ENCODE data around the gene XPO5. TPM values are rescaled to one million over a fixed set of nuclear protein-coding genes. Genes with fewer than 3 reads are reported as not detected.

XPO5 gene
- total RNA-seq, 1 donor: 29.0 TPM

DNA sequence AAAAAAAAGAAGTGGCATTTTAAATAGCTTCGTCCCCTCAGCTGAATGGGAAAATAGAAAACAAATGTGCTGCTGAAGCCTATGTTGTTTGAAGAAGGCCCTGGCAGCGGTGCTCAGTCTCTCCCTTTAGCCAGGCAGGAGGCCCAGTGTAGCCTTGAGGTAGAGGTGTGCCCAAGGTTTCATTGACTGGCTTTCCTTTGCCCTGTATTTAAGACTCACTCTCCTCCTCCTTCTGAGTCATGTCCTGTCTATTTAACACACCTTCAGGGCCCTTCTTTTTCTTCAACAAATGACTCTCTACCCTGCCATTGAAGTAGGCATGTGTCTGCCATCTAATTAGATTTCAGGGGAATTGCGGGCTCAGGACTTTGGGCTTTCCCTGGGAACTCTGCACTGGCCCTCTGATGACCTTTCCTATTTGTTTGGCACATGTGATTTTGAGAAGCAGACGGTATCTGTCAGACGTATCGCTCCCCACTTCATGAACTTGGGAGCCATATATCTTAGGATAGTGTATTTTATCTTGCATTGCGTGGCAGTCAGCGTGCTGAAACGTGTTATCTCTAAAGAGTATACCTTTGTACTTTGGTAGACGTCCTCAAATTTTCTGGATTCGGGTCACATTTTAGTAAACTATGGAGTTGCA is 94.1 kb downstream of the XPO5 start:
- H3K4me3 ChIP-seq (ENCODE audit: low read depth, low read length): no peak overlapping the region
- no peak for DNase-seq (ENCODE audit: low read depth)
- TF ChIP-seq, protein P1, sequence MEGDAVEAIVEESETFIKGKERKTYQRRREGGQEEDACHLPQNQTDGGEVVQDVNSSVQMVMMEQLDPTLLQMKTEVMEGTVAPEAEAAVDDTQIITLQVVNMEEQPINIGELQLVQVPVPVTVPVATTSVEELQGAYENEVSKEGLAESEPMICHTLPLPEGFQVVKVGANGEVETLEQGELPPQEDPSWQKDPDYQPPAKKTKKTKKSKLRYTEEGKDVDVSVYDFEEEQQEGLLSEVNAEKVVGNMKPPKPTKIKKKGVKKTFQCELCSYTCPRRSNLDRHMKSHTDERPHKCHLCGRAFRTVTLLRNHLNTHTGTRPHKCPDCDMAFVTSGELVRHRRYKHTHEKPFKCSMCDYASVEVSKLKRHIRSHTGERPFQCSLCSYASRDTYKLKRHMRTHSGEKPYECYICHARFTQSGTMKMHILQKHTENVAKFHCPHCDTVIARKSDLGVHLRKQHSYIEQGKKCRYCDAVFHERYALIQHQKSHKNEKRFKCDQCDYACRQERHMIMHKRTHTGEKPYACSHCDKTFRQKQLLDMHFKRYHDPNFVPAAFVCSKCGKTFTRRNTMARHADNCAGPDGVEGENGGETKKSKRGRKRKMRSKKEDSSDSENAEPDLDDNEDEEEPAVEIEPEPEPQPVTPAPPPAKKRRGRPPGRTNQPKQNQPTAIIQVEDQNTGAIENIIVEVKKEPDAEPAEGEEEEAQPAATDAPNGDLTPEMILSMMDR (IDR thresholded peaks at IDR 0.05; ENCODE audit: insufficient read depth, low read length): no peak

GRCh38 chr6:43481075-43481474 is 94.8 kb downstream of the XPO5 start:
- TF ChIP-seq, protein P1 (IDR thresholded peaks at IDR 0.05; ENCODE audit: insufficient read depth, low read length): no peak
- H3K4me3 ChIP-seq (ENCODE audit: low read depth, low read length): no peak overlapping the region
- DNase-seq (ENCODE audit: low read depth): no peak

DNA sequence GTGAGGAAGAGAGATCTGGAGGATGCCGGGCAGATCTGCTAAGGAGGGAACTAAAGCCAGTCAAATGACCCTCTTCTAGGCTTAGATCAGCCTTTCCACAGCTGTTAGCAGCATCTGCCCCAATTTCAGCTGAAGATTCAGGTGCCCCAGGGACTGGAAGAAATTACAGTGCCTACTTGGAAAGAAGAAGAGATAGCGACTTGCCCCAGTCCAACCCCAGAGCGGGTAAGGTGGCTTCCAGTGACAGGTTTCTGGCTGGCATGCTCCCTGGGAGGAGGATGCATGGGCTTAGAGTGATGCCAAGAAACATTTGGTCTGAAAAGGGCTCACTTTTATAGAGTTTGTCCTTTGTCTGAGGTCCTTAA is 97.8 kb downstream of the XPO5 start:
- peak overlapping the region; percentile 85 for H3K4me3 ChIP-seq (ENCODE audit: low read depth, low read length)
- no peak for DNase-seq (ENCODE audit: low read depth)
- TF ChIP-seq, protein P1 (IDR thresholded peaks at IDR 0.05; ENCODE audit: insufficient read depth, low read length): no peak

- TF ChIP-seq, protein P1 (IDR thresholded peaks at IDR 0.05; ENCODE audit: insufficient read depth, low read length): no peak
- H3K4me3 ChIP-seq (ENCODE audit: low read depth, low read length): peak within 1 kb of the TSS; percentile 85
- peak; percentile 72 for DNase-seq (ENCODE audit: low read depth)
Measured at GRCh38 chr6:43477235-43478007, 98.4 kb downstream of the XPO5 start, which contains the start of gene TJAP1. TJAP1 (plus strand) TSS chr6:43477570; CDS start chr6:43499002, 21,432 bp downstream.

- DNase-seq (ENCODE audit: low read depth): no peak
- no peak overlapping the region for H3K4me3 ChIP-seq (ENCODE audit: low read depth, low read length)
- TF ChIP-seq, protein P1 (IDR thresholded peaks at IDR 0.05; ENCODE audit: insufficient read depth, low read length): no peak
Measured at GRCh38 chr6:43476746-43477145, 99.1 kb downstream of the XPO5 start.

- DNase-seq (ENCODE audit: low read depth): no peak
- TF ChIP-seq, protein P1 (IDR thresholded peaks at IDR 0.05; ENCODE audit: insufficient read depth, low read length): no peak
- no peak overlapping the region for H3K4me3 ChIP-seq (ENCODE audit: low read depth, low read length)
Measured at GRCh38 chr6:43475516-43475915, 100.3 kb downstream of the XPO5 start.

Data from fibroblast of the aortic adventitia (primary cell).